ENCODE measurements around the gene SLC39A1.

DNA sequence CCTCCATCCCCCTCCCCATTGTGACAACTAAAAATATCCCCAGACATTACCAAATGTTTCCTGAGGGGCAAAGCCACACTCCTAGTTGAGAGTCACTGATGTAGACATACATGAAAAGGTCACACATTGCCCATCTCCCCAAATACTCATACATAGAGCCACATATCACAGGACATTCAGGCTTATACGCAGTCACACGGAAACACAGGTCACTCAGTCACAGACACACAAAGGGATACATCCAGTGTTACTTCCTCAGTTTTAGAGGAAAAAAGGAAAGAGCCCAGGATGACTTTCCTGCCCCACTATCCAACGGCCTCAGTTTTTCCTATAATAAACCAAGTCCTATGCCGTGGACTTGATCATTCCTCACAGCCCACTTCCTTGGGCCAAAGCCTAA, 1.9 kb downstream of the SLC39A1 start:
- TF ChIP-seq JUN (CRISPR knock-in tag; IDR thresholded peaks at IDR 0.05) (no peak), SMAD3 (CRISPR knock-in tag; IDR thresholded peaks at IDR 0.05; ENCODE audit: borderline replicate concordance) (no peak), RELA (CRISPR knock-in tag; IDR thresholded peaks at IDR 0.05; ENCODE audit: borderline replicate concordance) (no peak), ZNF423 (CRISPR knock-in tag; IDR thresholded peaks at IDR 0.05) (no peak)
- TF ChIP-seq, protein P1, sequence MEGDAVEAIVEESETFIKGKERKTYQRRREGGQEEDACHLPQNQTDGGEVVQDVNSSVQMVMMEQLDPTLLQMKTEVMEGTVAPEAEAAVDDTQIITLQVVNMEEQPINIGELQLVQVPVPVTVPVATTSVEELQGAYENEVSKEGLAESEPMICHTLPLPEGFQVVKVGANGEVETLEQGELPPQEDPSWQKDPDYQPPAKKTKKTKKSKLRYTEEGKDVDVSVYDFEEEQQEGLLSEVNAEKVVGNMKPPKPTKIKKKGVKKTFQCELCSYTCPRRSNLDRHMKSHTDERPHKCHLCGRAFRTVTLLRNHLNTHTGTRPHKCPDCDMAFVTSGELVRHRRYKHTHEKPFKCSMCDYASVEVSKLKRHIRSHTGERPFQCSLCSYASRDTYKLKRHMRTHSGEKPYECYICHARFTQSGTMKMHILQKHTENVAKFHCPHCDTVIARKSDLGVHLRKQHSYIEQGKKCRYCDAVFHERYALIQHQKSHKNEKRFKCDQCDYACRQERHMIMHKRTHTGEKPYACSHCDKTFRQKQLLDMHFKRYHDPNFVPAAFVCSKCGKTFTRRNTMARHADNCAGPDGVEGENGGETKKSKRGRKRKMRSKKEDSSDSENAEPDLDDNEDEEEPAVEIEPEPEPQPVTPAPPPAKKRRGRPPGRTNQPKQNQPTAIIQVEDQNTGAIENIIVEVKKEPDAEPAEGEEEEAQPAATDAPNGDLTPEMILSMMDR (IDR thresholded peaks at IDR 0.05) = no peak
- TF ChIP-seq, protein P2, sequence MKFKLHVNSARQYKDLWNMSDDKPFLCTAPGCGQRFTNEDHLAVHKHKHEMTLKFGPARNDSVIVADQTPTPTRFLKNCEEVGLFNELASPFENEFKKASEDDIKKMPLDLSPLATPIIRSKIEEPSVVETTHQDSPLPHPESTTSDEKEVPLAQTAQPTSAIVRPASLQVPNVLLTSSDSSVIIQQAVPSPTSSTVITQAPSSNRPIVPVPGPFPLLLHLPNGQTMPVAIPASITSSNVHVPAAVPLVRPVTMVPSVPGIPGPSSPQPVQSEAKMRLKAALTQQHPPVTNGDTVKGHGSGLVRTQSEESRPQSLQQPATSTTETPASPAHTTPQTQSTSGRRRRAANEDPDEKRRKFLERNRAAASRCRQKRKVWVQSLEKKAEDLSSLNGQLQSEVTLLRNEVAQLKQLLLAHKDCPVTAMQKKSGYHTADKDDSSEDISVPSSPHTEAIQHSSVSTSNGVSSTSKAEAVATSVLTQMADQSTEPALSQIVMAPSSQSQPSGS (CRISPR knock-in tag; IDR thresholded peaks at IDR 0.05; ENCODE audit: borderline replicate concordance, low read depth) = no peak
